IMR-90 (cell line): Measurements from ENCODE around the gene ADAM12.

Experiments
- BHLHE40 ChIP-seq: fragments of 150-350 bp; IDR thresholded peaks from 2 replicates; pipeline ENCODE4 v1.6.1; 2016; ENCODE audit warnings: mild to moderate bottlenecking, low read depth, low read length
- CEBPB ChIP-seq: IDR thresholded peaks from 2 replicates; pipeline ENCODE4 v1.6.1; 2012; ENCODE audit warnings: low read depth, low read length, improper control_type of control experiment
- FOS ChIP-seq: fragments of 150-350 bp; IDR thresholded peaks from 2 replicates; pipeline ENCODE4 v1.6.1; 2016; ENCODE audit warnings: low read depth, low read length
- POLR2A ChIP-seq: IDR thresholded peaks from 2 replicates; pipeline ENCODE4 v1.6.1; 2012; ENCODE audit warnings: mild to moderate bottlenecking, low read depth, low read length
- RFX5 ChIP-seq: IDR thresholded peaks from 2 replicates; pipeline ENCODE4 v1.8.0; 2012; ENCODE audit warnings: low read depth, mild to moderate bottlenecking, low read length, moderate library complexity
- SMC3 ChIP-seq: fragments of 150-350 bp; IDR thresholded peaks from 2 replicates; pipeline ENCODE4 v1.6.1; 2016; ENCODE audit warnings: low read depth, mild to moderate bottlenecking, antibody characterized with exemption, low read length, moderate library complexity
- TF ChIP-seq, protein P1 (sequence below): fragments of 150-350 bp; IDR thresholded peaks from 2 replicates; pipeline ENCODE4 v1.6.1; 2016; ENCODE audit warnings: low read depth, mild to moderate bottlenecking, low read length, moderate library complexity, borderline replicate concordance
- TF ChIP-seq, protein P2 (sequence below): conservative IDR thresholded peaks from 2 replicates; pipeline ENCODE4 v1.5.1; 2012; ENCODE audit warnings: mild to moderate bottlenecking, low read depth, low read length, improper control_type of control experiment

DNA sequence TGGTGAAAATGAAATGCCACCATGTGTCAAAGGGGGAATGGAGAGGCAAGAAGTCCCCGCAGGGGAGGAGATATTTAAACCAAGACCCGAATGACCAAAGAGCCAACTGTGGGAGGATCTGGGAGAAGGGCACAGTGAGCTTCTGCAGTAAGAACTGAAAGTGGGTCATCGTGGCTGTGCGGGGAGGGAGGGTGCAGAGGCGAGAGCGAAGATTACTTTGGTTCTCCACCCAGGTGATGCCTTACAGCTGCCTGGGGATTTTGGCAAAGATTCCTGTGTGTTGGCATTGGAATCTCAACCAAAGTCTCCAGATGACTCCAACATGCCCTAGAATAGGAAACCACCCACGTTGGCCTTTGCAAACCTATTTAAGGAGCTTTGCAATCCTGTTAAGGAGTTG lies 44.2 kb upstream of the ADAM12 start:
- TF ChIP-seq, protein P1, sequence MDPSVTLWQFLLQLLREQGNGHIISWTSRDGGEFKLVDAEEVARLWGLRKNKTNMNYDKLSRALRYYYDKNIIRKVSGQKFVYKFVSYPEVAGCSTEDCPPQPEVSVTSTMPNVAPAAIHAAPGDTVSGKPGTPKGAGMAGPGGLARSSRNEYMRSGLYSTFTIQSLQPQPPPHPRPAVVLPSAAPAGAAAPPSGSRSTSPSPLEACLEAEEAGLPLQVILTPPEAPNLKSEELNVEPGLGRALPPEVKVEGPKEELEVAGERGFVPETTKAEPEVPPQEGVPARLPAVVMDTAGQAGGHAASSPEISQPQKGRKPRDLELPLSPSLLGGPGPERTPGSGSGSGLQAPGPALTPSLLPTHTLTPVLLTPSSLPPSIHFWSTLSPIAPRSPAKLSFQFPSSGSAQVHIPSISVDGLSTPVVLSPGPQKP: no peak
- TF ChIP-seq, protein P2, sequence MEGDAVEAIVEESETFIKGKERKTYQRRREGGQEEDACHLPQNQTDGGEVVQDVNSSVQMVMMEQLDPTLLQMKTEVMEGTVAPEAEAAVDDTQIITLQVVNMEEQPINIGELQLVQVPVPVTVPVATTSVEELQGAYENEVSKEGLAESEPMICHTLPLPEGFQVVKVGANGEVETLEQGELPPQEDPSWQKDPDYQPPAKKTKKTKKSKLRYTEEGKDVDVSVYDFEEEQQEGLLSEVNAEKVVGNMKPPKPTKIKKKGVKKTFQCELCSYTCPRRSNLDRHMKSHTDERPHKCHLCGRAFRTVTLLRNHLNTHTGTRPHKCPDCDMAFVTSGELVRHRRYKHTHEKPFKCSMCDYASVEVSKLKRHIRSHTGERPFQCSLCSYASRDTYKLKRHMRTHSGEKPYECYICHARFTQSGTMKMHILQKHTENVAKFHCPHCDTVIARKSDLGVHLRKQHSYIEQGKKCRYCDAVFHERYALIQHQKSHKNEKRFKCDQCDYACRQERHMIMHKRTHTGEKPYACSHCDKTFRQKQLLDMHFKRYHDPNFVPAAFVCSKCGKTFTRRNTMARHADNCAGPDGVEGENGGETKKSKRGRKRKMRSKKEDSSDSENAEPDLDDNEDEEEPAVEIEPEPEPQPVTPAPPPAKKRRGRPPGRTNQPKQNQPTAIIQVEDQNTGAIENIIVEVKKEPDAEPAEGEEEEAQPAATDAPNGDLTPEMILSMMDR: no peak
- no peak for TF ChIP-seq BHLHE40
- TF ChIP-seq POLR2A: no peak
- no peak for TF ChIP-seq FOS
- TF ChIP-seq SMC3: no peak
- no peak for TF ChIP-seq RFX5
- TF ChIP-seq CEBPB: no peak
